GM08714 (cell line): ENCODE measurements around the gene RBM41.
"Not testable (repeated sequence)": the region's sequence is repeated elsewhere in the genome, so short reads cannot be mapped to it uniquely, and the experiment has no call there.

Experiments used
- H3K4me3 ChIP-seq: fragments of 200-500 bp; sonication (Bioruptor generic); 2 replicates; pipeline ENCODE4 v1.5.1; 2014; ENCODE audit warnings: mild to moderate bottlenecking, low read length, inconsistent platforms
- ZNF274 ChIP-seq: IDR thresholded peaks from 2 replicates; pipeline ENCODE4 v1.6.1; 2012; ENCODE audit warnings: mild to moderate bottlenecking, low read depth, low read length

RBM41 gene

GRCh38 chrX:107107459-107107858 lies 11.2 kb downstream of the RBM41 start:
- H3K4me3 ChIP-seq = no peak overlapping the region
- TF ChIP-seq ZNF274 = no peak

- TF ChIP-seq ZNF274 = no peak
- H3K4me3 ChIP-seq = no peak overlapping the region
These were observed 15.6 kb downstream of the RBM41 start for GRCh38 chrX:107102980-107103379.

GRCh38 chrX:107076158-107076557 lies 42.5 kb downstream of the RBM41 start:
- H3K4me3 ChIP-seq = no peak overlapping the region
- no peak for TF ChIP-seq ZNF274

GRCh38 chrX:107057731-107058130 lies 60.9 kb downstream of the RBM41 start:
- not testable (repeated sequence) for H3K4me3 ChIP-seq

- TF ChIP-seq ZNF274 = no peak
- H3K4me3 ChIP-seq = no peak overlapping the region
These were observed 63.6 kb downstream of the RBM41 start for GRCh38 chrX:107054978-107055377.

GRCh38 chrX:107050195-107050709 lies 68.4 kb downstream of the RBM41 start:
- H3K4me3 ChIP-seq = no peak overlapping the region
- no peak for TF ChIP-seq ZNF274

- H3K4me3 ChIP-seq = no peak overlapping the region
These were observed 71.0 kb downstream of the RBM41 start for GRCh38 chrX:107047622-107048021.

GRCh38 chrX:107029752-107030151 lies 88.9 kb downstream of the RBM41 start:
- no peak overlapping the region for H3K4me3 ChIP-seq

More at GRCh38 chrX:107047622-107048021, 71.0 kb downstream of the RBM41 start:
- no peak for TF ChIP-seq ZNF274

GRCh38 chrX:107025545-107025944 lies 93.1 kb downstream of the RBM41 start:
- no peak for TF ChIP-seq ZNF274
- H3K4me3 ChIP-seq = no peak overlapping the region

More at GRCh38 chrX:107029752-107030151, 88.9 kb downstream of the RBM41 start:
- TF ChIP-seq ZNF274 = no peak

- H3K4me3 ChIP-seq = no peak overlapping the region
- TF ChIP-seq ZNF274 = no peak
These were observed 103.7 kb downstream of the RBM41 start for GRCh38 chrX:107014936-107015335.
